Measurements from ENCODE around the gene COPA.

GRCh38 chr1:160340146-160340545 is 2.9 kb downstream of the COPA start:
- TF ChIP-seq CTCF (IDR thresholded peaks at IDR 0.05; ENCODE audit: low read length), result no peak
- no peak for TF ChIP-seq EZH2 (optimal IDR thresholded peaks at IDR 0.05; ENCODE audit: low read depth, low read length)

All from MM.1S (cell line).